ENCODE data around the gene METTL18.

DNA sequence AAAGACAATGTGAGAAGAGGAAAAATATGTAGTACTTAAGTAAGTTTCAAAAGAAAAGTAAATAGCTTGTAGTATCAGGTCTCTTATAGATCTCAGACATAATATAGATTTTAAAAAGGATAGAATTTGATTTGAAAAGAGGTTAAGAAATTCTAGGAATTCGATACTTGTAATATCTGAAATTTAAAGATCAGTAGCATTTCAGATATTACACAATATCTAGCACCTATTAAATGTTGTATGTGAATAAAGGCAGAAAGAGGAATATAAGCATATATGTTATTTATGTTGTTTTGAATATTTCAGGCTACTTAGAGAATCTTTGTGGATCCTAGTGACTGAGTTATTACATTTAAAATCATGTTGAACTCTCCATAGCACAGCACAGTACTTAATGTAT lies 35.0 kb upstream of the METTL18 start:
- TF ChIP-seq CTCF (IDR thresholded peaks at IDR 0.05) (no peak), POLR2A (IDR thresholded peaks at IDR 0.05) (no peak), POLR2AphosphoS5 (IDR thresholded peaks at IDR 0.05; ENCODE audit: insufficient read depth in 1 of 2, low read depth in 1 of 2) (no peak)
